SK-N-SH treated with all-trans-retinoic acid at 6 μM for 48 hours (cell line): ENCODE data around the gene ADGRV1.

Experiments used
- ATAC-seq: fragments of 200-7000 bp; cut with Tn5 transposase; 3 replicates; pipeline ENCODE4 v1.9.1; 2020; ENCODE audit warnings: mild to moderate bottlenecking, moderate library complexity
- ARNTL ChIP-seq: fragments of 450-650 bp; formaldehyde crosslinking; IDR thresholded peaks from 2 replicates; pipeline ENCODE4 v1.5.0; 2020; ENCODE audit warnings: low read depth, mild to moderate bottlenecking, moderate library complexity, borderline replicate concordance
- BACH2 ChIP-seq: fragments of 250-450 bp; sonication (Bioruptor Pico); IDR thresholded peaks from 2 replicates; pipeline ENCODE4 v1.9.0; 2021; ENCODE audit warnings: mild to moderate bottlenecking, borderline replicate concordance
- CREB5 ChIP-seq: fragments of 250-450 bp; sonication (Bioruptor Pico); IDR thresholded peaks from 2 replicates; pipeline ENCODE4 v1.5.1; 2020; ENCODE audit warnings: low read depth, mild to moderate bottlenecking, moderate library complexity
- CSDC2 ChIP-seq: fragments of 250-450 bp; sonication (Bioruptor Pico); IDR thresholded peaks from 2 replicates; pipeline ENCODE4 v1.5.0; 2020; ENCODE audit warnings: mild to moderate bottlenecking, moderate library complexity
- CSRNP3 ChIP-seq: fragments of 250-450 bp; sonication (Bioruptor Pico); IDR thresholded peaks from 2 replicates; pipeline ENCODE4 v1.5.1; 2021; ENCODE audit warnings: mild to moderate bottlenecking, moderate library complexity
- ESRRG ChIP-seq: fragments of 250-450 bp; sonication (Bioruptor Pico); IDR thresholded peaks from 2 replicates; pipeline ENCODE4 v1.6.1; 2021; ENCODE audit warnings: mild to moderate bottlenecking
- GLIS3 ChIP-seq: fragments of 250-450 bp; sonication (Bioruptor Pico); IDR thresholded peaks from 2 replicates; pipeline ENCODE4 v1.5.0; 2020; ENCODE audit warnings: mild to moderate bottlenecking, moderate library complexity
- ISL1 ChIP-seq: fragments of 250-450 bp; sonication (Bioruptor Pico); IDR thresholded peaks from 2 replicates; pipeline ENCODE4 v2.1.2; 2022; ENCODE audit warnings: mild to moderate bottlenecking, moderate library complexity
- OSR1 ChIP-seq: fragments of 250-450 bp; sonication (Bioruptor Pico); IDR thresholded peaks from 2 replicates; pipeline ENCODE4 v1.8.0; 2022; ENCODE audit warnings: moderate library complexity, mild to moderate bottlenecking, inconsistent platforms
- PATZ1 ChIP-seq: fragments of 250-450 bp; sonication (Bioruptor Pico); IDR thresholded peaks from 2 replicates; pipeline ENCODE4 v1.8.0; 2020; ENCODE audit warnings: mild to moderate bottlenecking, moderate library complexity, borderline replicate concordance
- PPARA ChIP-seq: fragments of 250-450 bp; sonication (Bioruptor Pico); IDR thresholded peaks from 2 replicates; pipeline ENCODE4 v1.5.0; 2020; ENCODE audit warnings: mild to moderate bottlenecking, borderline replicate concordance
- RARB ChIP-seq: fragments of 250-450 bp; sonication (Bioruptor Pico); IDR thresholded peaks from 2 replicates; pipeline ENCODE4 v1.8.0; 2021; ENCODE audit warnings: mild to moderate bottlenecking, moderate library complexity
- SNAI2 ChIP-seq: fragments of 250-450 bp; sonication (Bioruptor Pico); IDR thresholded peaks from 2 replicates; pipeline ENCODE4 v1.5.0; 2020; ENCODE audit warnings: mild to moderate bottlenecking, moderate library complexity
- TCF4 ChIP-seq: fragments of 250-450 bp; sonication (Bioruptor Pico); IDR thresholded peaks from 2 replicates; pipeline ENCODE4 v1.8.0; 2021; ENCODE audit warnings: mild to moderate bottlenecking, moderate library complexity, borderline replicate concordance
- TOX ChIP-seq: fragments of 250-450 bp; sonication (Bioruptor Pico); IDR thresholded peaks from 2 replicates; pipeline ENCODE4 v1.8.0; 2021; ENCODE audit warnings: mild to moderate bottlenecking, moderate library complexity, borderline replicate concordance
- TSHZ2 ChIP-seq: fragments of 250-450 bp; sonication (Bioruptor Pico); IDR thresholded peaks from 2 replicates; pipeline ENCODE4 v1.5.0; 2020; ENCODE audit warnings: mild to moderate bottlenecking, moderate library complexity
- ZC3H10 ChIP-seq: fragments of 250-450 bp; sonication (Bioruptor Pico); IDR thresholded peaks from 2 replicates; pipeline ENCODE4 v1.5.1; 2021; ENCODE audit warnings: mild to moderate bottlenecking, moderate library complexity
- ZFP30 ChIP-seq: fragments of 450-650 bp; formaldehyde crosslinking; IDR thresholded peaks from 2 replicates; pipeline ENCODE4 v1.5.0; 2022; ENCODE audit warnings: mild to moderate bottlenecking, moderate library complexity
- ZNF565 ChIP-seq: fragments of 450-650 bp; formaldehyde crosslinking; conservative IDR thresholded peaks from 2 replicates; pipeline ENCODE4 v1.5.0; 2020; ENCODE audit warnings: low read depth, mild to moderate bottlenecking, moderate library complexity
- ZNF70 ChIP-seq: fragments of 450-650 bp; formaldehyde crosslinking; IDR thresholded peaks from 2 replicates; pipeline ENCODE4 v1.5.0; 2020; ENCODE audit warnings: mild to moderate bottlenecking, moderate library complexity
- ZNF8 ChIP-seq: fragments of 450-650 bp; formaldehyde crosslinking; IDR thresholded peaks from 2 replicates; pipeline ENCODE4 v1.5.0; 2020; ENCODE audit warnings: mild to moderate bottlenecking, moderate library complexity

Gene ADGRV1

GRCh38 chr5:91024206-91024605, 465.6 kb downstream of the ADGRV1 start:
- TF ChIP-seq TCF4 (CRISPR knock-in tag): no peak
- no peak for TF ChIP-seq ARNTL
- no peak for TF ChIP-seq CSRNP3 (CRISPR knock-in tag)
- no peak for TF ChIP-seq CSDC2
- no peak for TF ChIP-seq ZNF565 (CRISPR knock-in tag)
- no peak for TF ChIP-seq TOX
- no peak for TF ChIP-seq ZNF8 (CRISPR knock-in tag)
- TF ChIP-seq ZNF70: no peak
- no peak for ATAC-seq

GRCh38 chr5:91024727-91025126, 466.1 kb downstream of the ADGRV1 start:
- ATAC-seq: no peak; the same call in 2 of the 3 replicates
- TF ChIP-seq CSRNP3 (CRISPR knock-in tag): no peak
- TF ChIP-seq SNAI2 (CRISPR knock-in tag): no peak
- TF ChIP-seq PPARA (CRISPR knock-in tag): no peak
- TF ChIP-seq ARNTL: no peak
- no peak for TF ChIP-seq CSDC2
- no peak for TF ChIP-seq RARB (CRISPR knock-in tag)
- TF ChIP-seq PATZ1 (CRISPR knock-in tag): no peak
- no peak for TF ChIP-seq ZFP30 (CRISPR knock-in tag)
- TF ChIP-seq TSHZ2 (CRISPR knock-in tag): no peak
- TF ChIP-seq CREB5 (CRISPR knock-in tag): no peak
- TF ChIP-seq GLIS3: no peak
- no peak for TF ChIP-seq ZNF8 (CRISPR knock-in tag)
- TF ChIP-seq OSR1 (CRISPR knock-in tag): no peak
- TF ChIP-seq ZNF70: no peak
- TF ChIP-seq BACH2 (CRISPR knock-in tag): no peak

- TF ChIP-seq ESRRG (no peak), ZNF8 (CRISPR knock-in tag) (no peak), PPARA (CRISPR knock-in tag) (no peak), ZC3H10 (CRISPR knock-in tag) (no peak), ZFP30 (CRISPR knock-in tag) (no peak), CREB5 (CRISPR knock-in tag) (no peak), CSRNP3 (CRISPR knock-in tag) (no peak), ISL1 (CRISPR knock-in tag) (no peak), SNAI2 (CRISPR knock-in tag) (no peak), ZNF70 (no peak), TSHZ2 (CRISPR knock-in tag) (no peak), PATZ1 (CRISPR knock-in tag) (no peak)
- TF ChIP-seq, all 23 proteins: peak for 0
- no peak for ATAC-seq
Measured at GRCh38 chr5:91025449-91025848, 466.9 kb downstream of the ADGRV1 start.
